ENCODE measurements around the gene ABHD8. TPM values are rescaled to one million over a fixed set of nuclear protein-coding genes. Genes with fewer than 3 reads are reported as not detected.

Gene ABHD8
- total and polyA plus RNA-seq, 2 of the 4 experiments (the other 2 are of a cell fraction), result 3.9 to 10.2 TPM

- ATAC-seq (ENCODE audit: low read depth) (no peak), DNase-seq (no peak)
- no peaks in the 10 kb centered on the region for H3K4me1 ChIP-seq (ENCODE audit: control insufficient read depth, insufficient read depth, low read length)
- H3K4me3 ChIP-seq (ENCODE audit: insufficient read depth, low read depth, low read length), result no peak overlapping the region
- H3K27ac ChIP-seq (ENCODE audit: insufficient read depth, low read length), result no peak overlapping the region
- H4K8ac ChIP-seq (ENCODE audit: low read depth in 2 of 2, low read length in 2 of 2), result no peak overlapping the region
- ChIA-PET POLR2A (ENCODE audit: unreplicated experiment) (no interaction called here), CTCF (no interaction called here)
- H3K79me1 ChIP-seq (ENCODE audit: low read depth in 1 of 2, low read length in 2 of 2), result peaks cover 0 to 5% of the 10 kb centered on the region in 2 experiments; a peak in 1 of 4 replicates
- TF ChIP-seq CTCF (conservative IDR thresholded peaks at IDR 0.05; ENCODE audit: low read depth, low read length), result no peak
- TF ChIP-seq MXI1 (IDR thresholded peaks at IDR 0.05; ENCODE audit: borderline replicate concordance, low read depth, low read length), result no peak
- no peak for TF ChIP-seq BHLHE40 (IDR thresholded peaks at IDR 0.05; ENCODE audit: low read depth, low read length)
- no peak for TF ChIP-seq MAFK (IDR thresholded peaks at IDR 0.05; ENCODE audit: low read depth, low read length)
- no peak for TF ChIP-seq RCOR1 (IDR thresholded peaks at IDR 0.05; ENCODE audit: insufficient replicate concordance, low read length)
- TF ChIP-seq MAZ (IDR thresholded peaks at IDR 0.05; ENCODE audit: borderline replicate concordance, low read depth, low read length), result no peak
- H3K9me3 ChIP-seq (ENCODE audit: control insufficient read depth, insufficient read depth, low read length), result no peaks in the 10 kb centered on the region
- no peak overlapping the region for H2AK9ac ChIP-seq (replicated peaks; ENCODE audit: low read depth, low read length, poor library complexity)
- H3K56ac ChIP-seq (ENCODE audit: extremely low read depth, insufficient read depth, low read length), result no peak overlapping the region
- no peak overlapping the region for H2BK5ac ChIP-seq (ENCODE audit: low read depth, low read length, poor library complexity, severe bottlenecking)
- no peaks in the 10 kb centered on the region for H3K27me3 ChIP-seq (ENCODE audit: control insufficient read depth, insufficient read depth, low read length)
- no peak overlapping the region for H4K5ac ChIP-seq (ENCODE audit: low read depth, low read length)
- H3K4me2 ChIP-seq (ENCODE audit: low read depth, low read length), result no peak overlapping the region
- BruUV-seq (replicated peaks), result no TSS peak
- in situ Hi-C loops (cut with MboI; ENCODE audit: low sequenced_read_pairs), result no loop called here
- dilution Hi-C loops (cut with HindIII; ENCODE audit: low sequenced_read_pairs, unreplicated experiment), result no loop called here
- no peak overlapping the region for H2BK15ac ChIP-seq (ENCODE audit: low read depth, low read length)
- 32% methylated on average over 11 of the region's 56 CpGs; no CpG with 5 or more reads in 1 of the 2 experiments for WGBS, 2 experiments (ENCODE audit: extremely low coverage in 2 of 2, insufficient read length in 1 of 2)
- no peak overlapping the region for H3K9ac ChIP-seq (ENCODE audit: low read depth, low read length)
- peaks cover 8% of the 10 kb centered on the region; the same call in 1 of the 2 replicates for H4K20me1 ChIP-seq (ENCODE audit: insufficient read depth, low read length)
- no peak overlapping the region for H4K91ac ChIP-seq (ENCODE audit: insufficient read depth, low read depth, low read length)
- H3K14ac ChIP-seq (replicated peaks; ENCODE audit: low read depth, low read length), result no peak overlapping the region
- intact Hi-C loops (cut with micrococcal nuclease), result no loop called here
- no peaks in the 10 kb centered on the region for H3K9me1 ChIP-seq (ENCODE audit: insufficient read depth, low read length)
- H3K4ac ChIP-seq (ENCODE audit: low read depth, low read length), result no peak overlapping the region
- peaks cover 44% of the 10 kb centered on the region for H3K36me3 ChIP-seq (ENCODE audit: control insufficient read depth, insufficient read depth, low read length)
- H3K18ac ChIP-seq (ENCODE audit: low read depth, low read length), result no peak overlapping the region
- no peak overlapping the region for H2AFZ ChIP-seq (replicated peaks; ENCODE audit: low read length, poor library complexity)
- no peak overlapping the region for H2AK5ac ChIP-seq (ENCODE audit: low read depth, low read length)
- no peak overlapping the region for H3K23ac ChIP-seq (ENCODE audit: low read depth, low read length)
- no peak overlapping the region for H2BK120ac ChIP-seq (ENCODE audit: low read depth, low read length)
- no peak overlapping the region for H2BK20ac ChIP-seq (ENCODE audit: low read depth, low read length)
Observed at GRCh38 chr19:17323300-17323963, 20.2 kb upstream of the ABHD8 start.

Data from IMR-90 (cell line).